HG02610 (cell line): ENCODE measurements around the gene INSYN2B.
A peak's percentile ranks its signal among the peaks of the same experiment; 100 is the strongest.

ENCODE experiments used
- ATAC-seq: cut with Tn5 transposase; IDR thresholded peaks from one replicate; pipeline ENCODE4 v1.9.1; 2021; ENCODE audit warnings: mild to moderate bottlenecking, moderate library complexity; ENCODE audit not compliant: unreplicated experiment

Gene INSYN2B

DNA sequence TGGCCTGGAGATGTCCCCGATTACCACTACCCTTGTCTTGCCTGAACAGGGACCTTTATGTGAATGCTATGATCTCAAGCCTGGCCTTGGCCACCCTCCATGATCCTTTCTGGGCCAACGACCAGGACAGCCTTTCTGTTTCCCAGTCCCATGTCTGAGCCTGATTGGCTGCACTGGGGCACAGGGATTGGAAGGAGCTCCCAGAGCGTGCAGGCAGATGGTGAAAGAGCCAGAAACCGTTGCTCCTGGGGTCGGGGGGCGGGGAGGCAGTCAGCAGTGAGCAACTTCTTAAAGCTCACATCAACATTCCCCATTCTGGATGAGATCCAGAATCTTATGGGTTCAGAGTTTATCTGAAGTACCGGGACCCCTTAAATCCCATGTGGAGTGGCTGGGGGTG lies 84.4 kb downstream of the INSYN2B start:
- ATAC-seq: no peak

- no peak for ATAC-seq
Measured at GRCh38 chr5:169893571-169893970, 86.7 kb downstream of the INSYN2B start.

DNA sequence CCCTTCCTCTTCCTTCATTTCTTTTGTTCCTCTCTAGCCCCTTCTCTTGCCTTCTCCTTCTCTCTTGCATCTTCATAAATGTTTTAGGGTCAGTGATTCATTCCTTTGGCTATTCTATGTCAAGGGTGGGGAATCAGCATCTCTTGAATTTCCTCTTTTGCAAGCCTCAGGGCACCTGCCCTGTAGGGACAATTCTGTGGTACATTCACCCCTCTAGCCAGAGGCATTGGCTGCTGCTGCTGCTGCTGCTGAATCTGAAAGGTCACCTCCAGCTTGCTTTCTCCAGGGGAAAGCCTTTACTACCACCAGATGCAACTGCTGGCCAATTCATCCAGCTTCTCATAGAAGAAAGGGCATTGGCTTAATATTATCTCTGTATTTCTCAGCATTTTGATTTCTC lies 87.3 kb downstream of the INSYN2B start:
- ATAC-seq: no peak

- no peak for ATAC-seq
Measured at GRCh38 chr5:169889572-169889971, 90.7 kb downstream of the INSYN2B start.

GRCh38 chr5:169886677-169887076 lies 93.6 kb downstream of the INSYN2B start:
- no peak for ATAC-seq

DNA sequence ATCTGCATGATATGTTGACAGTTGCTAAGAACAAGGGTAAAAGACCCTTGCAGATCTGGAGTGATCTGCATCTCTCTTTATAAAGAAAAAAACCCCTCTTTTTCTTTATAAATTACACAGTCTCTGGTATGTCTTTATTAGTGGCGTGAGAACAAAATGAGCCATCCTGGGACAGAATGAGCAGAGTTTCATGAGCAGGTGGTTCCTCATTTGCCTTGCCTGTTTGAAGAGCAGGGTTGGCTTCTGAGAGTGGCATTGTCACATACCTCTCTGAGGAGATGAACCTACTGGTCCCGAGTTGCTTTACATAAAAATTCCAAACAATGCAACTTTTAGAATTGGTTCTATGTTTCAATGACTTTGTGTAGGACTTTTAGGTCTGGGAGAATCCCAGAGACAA lies 94.3 kb downstream of the INSYN2B start:
- peak; percentile 74 for ATAC-seq

GRCh38 chr5:169881702-169882303 lies 98.5 kb downstream of the INSYN2B start:
- ATAC-seq: no peak

- ATAC-seq: no peak
Measured at GRCh38 chr5:169880785-169881184, 99.5 kb downstream of the INSYN2B start.

- peak; percentile 62 for ATAC-seq
Measured at GRCh38 chr5:169880012-169880663, 100.2 kb downstream of the INSYN2B start.

- ATAC-seq: peak; percentile 53
Measured at GRCh38 chr5:169876386-169876785, 103.9 kb downstream of the INSYN2B start.

DNA sequence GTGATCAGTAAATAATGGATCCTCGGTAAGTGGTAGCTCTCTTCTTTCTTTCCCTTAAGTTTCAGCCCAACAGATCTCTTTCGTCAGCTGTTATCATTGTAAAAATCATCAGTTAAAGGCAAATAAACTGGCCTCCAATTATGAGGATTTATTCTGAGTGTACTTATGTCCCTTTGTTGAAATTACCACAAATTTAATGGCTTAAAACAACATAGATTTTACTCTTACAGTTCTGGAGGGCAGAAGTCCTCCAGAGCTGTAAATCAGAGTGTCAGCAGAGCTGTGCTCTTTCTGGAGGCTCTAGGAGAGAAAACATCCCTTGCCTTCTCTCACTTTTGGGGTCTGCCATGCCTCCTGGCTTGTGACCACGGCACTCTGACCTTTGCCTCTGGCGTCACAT lies 104.6 kb downstream of the INSYN2B start:
- ATAC-seq: no peak

DNA sequence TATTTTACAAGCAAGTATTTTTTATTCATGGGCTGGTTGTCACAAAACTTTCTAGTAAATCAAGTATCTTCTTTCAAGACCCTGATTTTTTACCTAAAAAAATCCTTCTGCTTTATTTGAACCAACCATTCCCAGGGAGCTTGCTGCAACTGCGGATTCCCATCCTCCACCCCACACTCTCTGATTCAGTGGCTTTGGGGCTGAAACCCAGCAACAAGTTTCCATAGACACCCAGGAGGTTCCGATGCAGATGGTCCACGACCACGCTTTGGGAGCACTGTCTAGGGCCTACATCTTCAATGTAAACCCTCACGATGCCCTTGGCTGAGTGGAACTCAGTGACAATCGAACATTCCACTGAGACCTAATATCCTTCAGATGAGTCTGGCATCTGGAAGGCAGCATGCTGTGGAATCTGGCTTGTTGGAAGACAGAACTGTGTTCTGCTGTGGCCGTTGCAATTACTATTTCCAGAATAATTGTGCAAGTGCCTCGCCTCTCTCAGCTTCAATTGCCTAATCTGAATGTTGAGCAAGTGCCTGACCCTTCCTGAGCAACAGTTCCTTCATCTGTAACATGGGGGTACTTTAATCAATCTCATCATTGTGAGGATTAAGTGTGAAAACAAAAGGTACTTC lies 105.1 kb downstream of the INSYN2B start:
- no peak for ATAC-seq

GRCh38 chr5:169874621-169875020 lies 105.7 kb downstream of the INSYN2B start:
- no peak for ATAC-seq

DNA sequence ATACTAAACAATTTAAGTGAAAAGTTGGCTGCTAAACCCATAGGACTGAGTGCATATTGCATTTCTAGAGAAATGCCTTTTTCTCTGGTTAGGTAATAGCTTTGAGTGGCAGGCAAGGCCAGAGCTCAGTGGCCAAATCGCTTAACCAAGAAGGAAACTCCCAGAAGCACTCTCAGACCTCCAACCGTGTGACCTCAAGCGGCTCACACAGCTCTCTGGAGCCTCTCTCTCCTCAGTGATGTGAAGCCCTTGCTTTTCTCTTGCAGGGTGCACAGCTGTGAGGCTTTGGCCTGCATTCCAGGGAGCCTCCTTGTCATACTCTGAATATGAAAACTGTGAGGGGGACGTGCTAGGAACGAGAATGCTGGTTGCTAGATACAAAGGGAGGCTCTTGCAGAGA lies 106.7 kb downstream of the INSYN2B start:
- no peak for ATAC-seq

GRCh38 chr5:169871826-169872490 lies 108.3 kb downstream of the INSYN2B start:
- ATAC-seq: no peak

DNA sequence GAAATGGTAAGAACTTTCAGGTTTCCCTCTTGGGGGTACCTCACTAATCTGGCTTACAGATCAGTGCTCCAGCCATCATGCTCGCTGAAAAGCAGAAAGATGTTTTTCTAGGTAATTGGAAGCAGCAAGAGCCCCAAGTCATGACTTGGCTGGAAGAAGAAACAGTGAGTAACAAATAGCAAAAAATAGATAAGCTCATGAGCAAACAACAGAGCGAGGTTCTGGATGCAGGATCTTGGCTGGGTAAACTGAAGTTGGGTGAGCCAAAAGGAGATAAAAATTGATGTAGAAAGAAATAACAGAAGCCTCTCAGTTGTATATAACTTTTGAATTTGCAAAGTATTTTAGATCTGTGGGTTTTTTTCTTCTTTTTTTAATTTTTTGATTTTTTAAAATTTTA lies 110.1 kb downstream of the INSYN2B start:
- ATAC-seq: no peak

- no peak for ATAC-seq
Measured at GRCh38 chr5:169869066-169869465, 111.2 kb downstream of the INSYN2B start.

DNA sequence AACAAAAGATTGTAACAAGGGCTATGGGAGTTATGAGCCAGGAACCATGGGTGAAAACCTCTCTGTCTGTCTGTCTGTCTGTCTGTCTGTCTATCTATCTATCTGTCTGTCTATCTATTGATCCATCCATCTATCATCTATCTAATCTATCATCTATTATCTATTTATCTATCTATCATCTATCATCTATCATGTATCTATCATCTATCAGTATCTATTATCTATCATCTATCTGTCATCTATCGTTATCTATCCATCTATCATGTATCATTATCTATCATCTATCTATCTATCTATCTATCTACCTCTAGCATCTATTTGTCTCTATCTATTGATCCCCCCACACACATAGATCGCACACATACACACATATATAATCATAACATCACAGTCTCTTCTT lies 112.9 kb downstream of the INSYN2B start:
- ATAC-seq: no peak

DNA sequence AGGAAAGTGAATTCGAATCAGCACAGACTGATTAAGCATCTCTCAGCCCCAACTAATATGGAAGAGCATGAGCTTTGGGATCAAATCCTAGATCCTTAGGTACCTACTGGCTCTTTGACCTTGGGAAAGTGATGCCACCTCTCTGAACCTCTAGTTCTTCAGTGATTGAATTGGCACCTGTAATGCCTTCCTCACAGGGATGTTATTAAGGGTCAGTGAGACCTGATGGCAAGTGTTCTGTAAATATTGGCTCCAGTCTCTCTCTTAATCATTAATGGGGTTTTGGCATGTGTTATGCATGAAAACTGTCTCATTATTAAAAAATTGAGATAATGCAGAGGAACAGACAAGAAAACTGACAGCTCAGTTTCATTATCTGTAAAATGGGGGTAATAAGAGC lies 115.8 kb downstream of the INSYN2B start:
- ATAC-seq: no peak

- ATAC-seq: no peak
Measured at GRCh38 chr5:169862391-169862811, 117.9 kb downstream of the INSYN2B start.

DNA sequence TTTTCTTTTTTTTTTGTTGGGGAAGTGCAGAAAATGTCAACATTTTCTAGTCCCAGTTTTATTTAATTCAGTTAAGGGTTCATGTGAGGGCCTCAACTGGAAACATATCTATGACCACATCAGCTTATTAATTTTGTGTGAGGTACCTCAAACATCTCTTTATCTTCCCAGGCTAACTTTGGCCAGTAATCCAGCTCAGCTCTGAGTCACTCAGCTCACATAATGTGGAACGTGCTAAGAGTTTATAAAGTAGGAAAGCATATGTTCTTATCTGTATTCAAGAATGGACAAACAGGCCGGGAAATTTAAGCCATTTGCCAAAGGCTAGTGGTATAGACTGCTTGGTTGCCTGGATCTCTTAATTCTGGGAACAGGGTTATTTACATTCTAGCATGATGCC lies 118.4 kb downstream of the INSYN2B start:
- ATAC-seq: no peak

DNA sequence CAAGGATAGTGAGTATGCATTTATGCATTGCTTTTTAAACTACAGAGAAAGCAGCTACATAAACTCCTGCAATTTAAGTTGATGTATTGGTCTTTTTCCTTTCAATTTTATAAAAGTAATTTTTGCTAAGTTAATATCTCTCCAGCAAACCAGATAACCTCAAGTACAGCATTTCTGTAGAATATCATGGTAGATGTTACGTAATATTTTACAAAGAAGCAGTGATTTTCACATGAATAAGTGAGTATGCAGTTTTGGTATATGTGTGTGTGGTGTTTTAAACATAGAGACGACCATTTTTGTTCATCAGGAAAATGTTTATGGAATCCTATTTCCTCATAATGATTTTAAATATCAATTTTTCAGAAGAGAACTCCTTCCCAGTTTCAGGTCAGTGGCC lies 118.9 kb downstream of the INSYN2B start:
- ATAC-seq: no peak
